HepG2 (cell line): ENCODE measurements around the gene RASSF4. TPM values are rescaled to one million over a fixed set of nuclear protein-coding genes. Genes with fewer than 3 reads are reported as not detected.

Experiments used
- ATF7-NPFF ChIP-seq: sonication (generic); formaldehyde crosslinking; IDR thresholded peaks from 2 replicates; pipeline ENCODE4 v1.8.1; 2023; ENCODE audit warnings: mild to moderate bottlenecking, low read depth, missing genetic modification reagents, moderate library complexity
- ATM ChIP-seq: fragments of 450-650 bp; IDR thresholded peaks from 2 replicates; pipeline ENCODE4 v1.7.1; 2017; ENCODE audit warnings: mild to moderate bottlenecking, borderline replicate concordance
- CBX5 ChIP-seq: sonication (generic); formaldehyde crosslinking; IDR thresholded peaks from 2 replicates; pipeline ENCODE4 v1.4.0; 2020; ENCODE audit warnings: missing genetic modification reagents, borderline replicate concordance
- ZBTB4 ChIP-seq: sonication (generic); formaldehyde crosslinking; IDR thresholded peaks from 2 replicates; pipeline ENCODE4 v1.4.0; 2020; ENCODE audit warnings: missing genetic modification reagents, mild to moderate bottlenecking, borderline replicate concordance
- ZNF318 ChIP-seq: sonication (generic); formaldehyde crosslinking; IDR thresholded peaks from 2 replicates; pipeline ENCODE4 v1.4.0; 2020; ENCODE audit warnings: mild to moderate bottlenecking, missing genetic modification reagents
- ZNF556 ChIP-seq: sonication (generic); formaldehyde crosslinking; IDR thresholded peaks from 2 replicates; pipeline ENCODE4 v1.4.0; 2020; ENCODE audit warnings: mild to moderate bottlenecking, missing genetic modification reagents, borderline replicate concordance
- polyA plus RNA-seq, 8 experiments: library from polyadenylated mRNA; depleted of rRNA in 3 of 8; stranded (reverse) in 7 of 8; unstranded in 1 of 8; fragments of >200 nt; fragmentation: Illumina TruSeq in 4 of 8; extraction: Trizol in 4 of 8; gene quantifications; 2 replicates each; pipeline versions ENCODE4 v1.2.1 to v1.2.3, GENCODE V29; 2011 to 2016; ENCODE audit warnings: low read depth in 4 of 8, missing spikeins in 1 of 8, mixed read lengths in 1 of 8; ENCODE audit not compliant: insufficient read depth in 1 of 8
- total RNA-seq, 5 experiments: library from RNA; depleted of rRNA; stranded (reverse); fragments of >200 nt; fragmentation: Illumina TruSeq; extraction: Trizol; gene quantifications; 2 replicates each; pipeline ENCODE4 v1.2.3, GENCODE V29; 2016; ENCODE audit warnings: low read depth in 1 of 5
- TF ChIP-seq, protein P1 (sequence below): sonication (generic); formaldehyde crosslinking; IDR thresholded peaks from 2 replicates; pipeline ENCODE4 v1.5.1; 2020; ENCODE audit warnings: mild to moderate bottlenecking, missing genetic modification reagents, moderate library complexity

RASSF4 gene
- total and polyA plus RNA-seq, 2 of the 13 experiments (the other 11 are each of a cell fraction or from before 2014, with no cell fraction given): 34.0 to 51.7 TPM

DNA sequence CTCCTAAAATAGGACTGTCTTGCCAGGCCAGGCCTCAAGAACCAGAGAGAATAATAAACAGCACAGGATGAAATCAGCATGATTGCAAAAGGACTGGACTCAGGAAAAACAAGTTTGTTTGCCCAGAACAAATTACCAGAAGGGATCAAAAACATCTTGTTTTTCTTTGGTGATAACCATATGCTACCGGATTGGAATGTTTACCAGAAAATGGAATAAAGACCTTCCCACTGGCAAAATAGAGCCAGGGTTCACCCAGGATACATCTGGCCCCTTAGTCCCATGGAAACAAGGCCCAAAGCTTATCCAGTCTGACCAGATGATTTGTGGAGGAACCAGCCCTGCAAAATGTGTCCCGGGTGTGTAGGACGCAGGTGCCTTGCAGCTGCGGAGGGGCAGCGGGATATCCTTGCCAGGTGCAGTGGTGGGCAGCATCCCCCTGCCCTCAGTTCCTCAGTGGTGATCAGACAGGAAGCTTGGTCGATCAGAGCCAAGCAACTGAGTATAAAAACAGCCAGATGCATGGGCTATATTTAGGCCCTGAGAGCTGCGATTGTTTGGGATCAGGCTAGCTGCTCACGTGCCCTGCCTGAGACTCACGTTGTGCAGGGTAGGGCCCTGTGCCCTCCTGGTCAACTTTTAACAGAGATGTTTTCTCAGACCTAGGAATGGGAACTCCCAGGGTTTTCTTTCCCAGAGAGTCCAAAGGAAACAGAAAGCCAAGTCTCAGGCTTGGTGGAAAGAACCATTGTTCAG is 36.5 kb downstream of the RASSF4 start (continued):
- TF ChIP-seq ZBTB4 (CRISPR knock-in tag) (peak; percentile 70; the same call in 1 of the 2 replicates), ATM (no peak), ZNF556 (CRISPR knock-in tag) (no peak), CBX5 (0 out of 2 replicates have a peak, but pooled peaks have one; percentile 43), ZNF318 (CRISPR knock-in tag) (no peak), ATF7-NPFF (CRISPR knock-in tag) (no peak)
- TF ChIP-seq, protein P1, sequence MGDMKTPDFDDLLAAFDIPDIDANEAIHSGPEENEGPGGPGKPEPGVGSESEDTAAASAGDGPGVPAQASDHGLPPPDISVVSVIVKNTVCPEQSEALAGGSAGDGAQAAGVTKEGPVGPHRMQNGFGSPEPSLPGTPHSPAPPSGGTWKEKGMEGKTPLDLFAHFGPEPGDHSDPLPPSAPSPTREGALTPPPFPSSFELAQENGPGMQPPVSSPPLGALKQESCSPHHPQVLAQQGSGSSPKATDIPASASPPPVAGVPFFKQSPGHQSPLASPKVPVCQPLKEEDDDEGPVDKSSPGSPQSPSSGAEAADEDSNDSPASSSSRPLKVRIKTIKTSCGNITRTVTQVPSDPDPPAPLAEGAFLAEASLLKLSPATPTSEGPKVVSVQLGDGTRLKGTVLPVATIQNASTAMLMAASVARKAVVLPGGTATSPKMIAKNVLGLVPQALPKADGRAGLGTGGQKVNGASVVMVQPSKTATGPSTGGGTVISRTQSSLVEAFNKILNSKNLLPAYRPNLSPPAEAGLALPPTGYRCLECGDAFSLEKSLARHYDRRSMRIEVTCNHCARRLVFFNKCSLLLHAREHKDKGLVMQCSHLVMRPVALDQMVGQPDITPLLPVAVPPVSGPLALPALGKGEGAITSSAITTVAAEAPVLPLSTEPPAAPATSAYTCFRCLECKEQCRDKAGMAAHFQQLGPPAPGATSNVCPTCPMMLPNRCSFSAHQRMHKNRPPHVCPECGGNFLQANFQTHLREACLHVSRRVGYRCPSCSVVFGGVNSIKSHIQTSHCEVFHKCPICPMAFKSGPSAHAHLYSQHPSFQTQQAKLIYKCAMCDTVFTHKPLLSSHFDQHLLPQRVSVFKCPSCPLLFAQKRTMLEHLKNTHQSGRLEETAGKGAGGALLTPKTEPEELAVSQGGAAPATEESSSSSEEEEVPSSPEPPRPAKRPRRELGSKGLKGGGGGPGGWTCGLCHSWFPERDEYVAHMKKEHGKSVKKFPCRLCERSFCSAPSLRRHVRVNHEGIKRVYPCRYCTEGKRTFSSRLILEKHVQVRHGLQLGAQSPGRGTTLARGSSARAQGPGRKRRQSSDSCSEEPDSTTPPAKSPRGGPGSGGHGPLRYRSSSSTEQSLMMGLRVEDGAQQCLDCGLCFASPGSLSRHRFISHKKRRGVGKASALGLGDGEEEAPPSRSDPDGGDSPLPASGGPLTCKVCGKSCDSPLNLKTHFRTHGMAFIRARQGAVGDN: peak; percentile 95
